Testis (tissue), 2 donors: ENCODE results near the gene TBCCD1.

ENCODE experiments used
- POLR2A ChIP-seq: fragments of 450-650 bp; IDR thresholded peaks from one replicate; pipeline ENCODE4 v1.6.1; 2017; ENCODE audit warnings: antibody characterized with exemption, mild to moderate bottlenecking, moderate library complexity
- TF ChIP-seq, protein P1 (sequence below), 3 experiments: fragments of 450-650 bp in 2 of 3; fragments of 200-600 bp in 1 of 3; sonication (generic) in 1 of 3; IDR thresholded peaks; one replicate each; pipeline ENCODE4 v1.5.1; 2016 to 2019; ENCODE audit warnings: antibody characterized with exemption in 3 of 3, mild to moderate bottlenecking in 2 of 3, moderate library complexity in 1 of 3

GRCh38 chr3:186605561-186606545 is 38.7 kb upstream of the TBCCD1 start:
- TF ChIP-seq, protein P1, sequence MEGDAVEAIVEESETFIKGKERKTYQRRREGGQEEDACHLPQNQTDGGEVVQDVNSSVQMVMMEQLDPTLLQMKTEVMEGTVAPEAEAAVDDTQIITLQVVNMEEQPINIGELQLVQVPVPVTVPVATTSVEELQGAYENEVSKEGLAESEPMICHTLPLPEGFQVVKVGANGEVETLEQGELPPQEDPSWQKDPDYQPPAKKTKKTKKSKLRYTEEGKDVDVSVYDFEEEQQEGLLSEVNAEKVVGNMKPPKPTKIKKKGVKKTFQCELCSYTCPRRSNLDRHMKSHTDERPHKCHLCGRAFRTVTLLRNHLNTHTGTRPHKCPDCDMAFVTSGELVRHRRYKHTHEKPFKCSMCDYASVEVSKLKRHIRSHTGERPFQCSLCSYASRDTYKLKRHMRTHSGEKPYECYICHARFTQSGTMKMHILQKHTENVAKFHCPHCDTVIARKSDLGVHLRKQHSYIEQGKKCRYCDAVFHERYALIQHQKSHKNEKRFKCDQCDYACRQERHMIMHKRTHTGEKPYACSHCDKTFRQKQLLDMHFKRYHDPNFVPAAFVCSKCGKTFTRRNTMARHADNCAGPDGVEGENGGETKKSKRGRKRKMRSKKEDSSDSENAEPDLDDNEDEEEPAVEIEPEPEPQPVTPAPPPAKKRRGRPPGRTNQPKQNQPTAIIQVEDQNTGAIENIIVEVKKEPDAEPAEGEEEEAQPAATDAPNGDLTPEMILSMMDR (IDR thresholded peaks at IDR 0.05): no peak
- no peak for TF ChIP-seq POLR2A
